ENCODE data around the gene SLX4. TPM values are rescaled to one million over a fixed set of nuclear protein-coding genes. Genes with fewer than 3 reads are reported as not detected.
A peak's percentile ranks its signal among the peaks of the same experiment; 100 is the strongest.

The SLX4 gene
- total and polyA plus RNA-seq, 9 of the 15 experiments (the other 6 are each of a cell fraction or from before 2014, with no cell fraction given): 0.29 to 7.9 (median 3.8) TPM

GRCh38 chr16:3578610-3579551, 32.5 kb downstream of the SLX4 start:
- Histone ChIP-seq H3K27ac (ENCODE audit: extremely low read depth, low read depth, low read length) (no peak overlapping the region), H3K4me3 (no peak overlapping the region), H3K36me3 (ENCODE audit: control insufficient read depth, insufficient read depth, low read length) (peaks cover 9% of the 10 kb centered on the region; the same call in 2 of the 3 replicates), H3K4me2 (ENCODE audit: insufficient read depth, low read length) (no peak overlapping the region; the same call in 1 of the 2 replicates), H3K79me2 (ENCODE audit: control insufficient read depth, insufficient read depth, low read length) (no peaks in the 10 kb centered on the region), H4K20me1 (replicated peaks; ENCODE audit: control insufficient read depth, insufficient read depth, low read length) (no peaks in the 10 kb centered on the region; the same call in none of the 2 replicates), H3K27me3 (ENCODE audit: control insufficient read depth in 2 of 2, insufficient read depth in 2 of 2, low read length in 2 of 2) (no peaks in the 10 kb centered on the region; a peak in 1 of 5 replicates), H3K9ac (ENCODE audit: insufficient read depth in 1 of 2, low read depth in 2 of 2, low read length in 2 of 2) (peak overlapping the region in 1 of 2 experiments; percentile 58; a peak in 1 of 4 replicates), H3K9me3 (replicated peaks; ENCODE audit: control insufficient read depth, insufficient read depth, low read depth, low read length) (no peaks in the 10 kb centered on the region), H2AFZ (ENCODE audit: low read depth, low read length) (0 out of 2 replicates have a peak overlapping the region, but pooled peaks have one; percentile 16), H3K4me1 (replicated peaks in 1 of 2; ENCODE audit: control insufficient read depth in 2 of 2, insufficient read depth in 2 of 2, low read length in 2 of 2) (peaks cover 0 to 37% of the 10 kb centered on the region in 2 experiments; a peak in 3 of 5 replicates), H3K9me1 (ENCODE audit: control insufficient read depth, insufficient read depth, low read length) (no peaks in the 10 kb centered on the region)
- WGBS (ENCODE audit: insufficient coverage, low coverage, missing lambda C conversion rate): 28% methylated on average over 10 of the region's 20 CpGs
- ATAC-seq (peak; percentile 72), DNase-seq (ENCODE audit: extremely low read depth in 1 of 4, low spot score in 3 of 4) (peak in 3 of 4 experiments; percentile 51 to 73 (median 73)), FAIRE-seq (no peak)
- in situ Hi-C loops (cut with MboI): no loop called here
- intact Hi-C loops (cut with micrococcal nuclease): no loop called here
- CTCF ChIA-PET (ENCODE audit: low intra/inter-chr PET ratio): no interaction called here
- POLR2A ChIA-PET: interaction anchor here (0.6 to 0.7 kb wide), 2 partner anchors 21 to 29 kb away, joined by 3 to 5 read pairs; no protein-coding TSS in a partner anchor
- no TSS peak for BruUV-seq (replicated peaks)
- no peak for TF ChIP-seq FOXJ3 (CRISPR knock-in tag; IDR thresholded peaks at IDR 0.05)
- TF ChIP-seq, protein P1, sequence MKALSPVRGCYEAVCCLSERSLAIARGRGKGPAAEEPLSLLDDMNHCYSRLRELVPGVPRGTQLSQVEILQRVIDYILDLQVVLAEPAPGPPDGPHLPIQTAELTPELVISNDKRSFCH (CRISPR knock-in tag; IDR thresholded peaks at IDR 0.05): no peak
- TF ChIP-seq, protein P1 (tag; IDR thresholded peaks at IDR 0.05): no peak
- TF ChIP-seq PCBP2 (IDR thresholded peaks at IDR 0.05; ENCODE audit: low read depth, low read length, poor library complexity, severe bottlenecking): no peak
- TF ChIP-seq VEZF1 (CRISPR knock-in tag; IDR thresholded peaks at IDR 0.05): peak; percentile 71
- TF ChIP-seq ZNF707 (CRISPR knock-in tag; conservative IDR thresholded peaks at IDR 0.05): no peak
- no peak for TF ChIP-seq CUX1 (CRISPR knock-in tag; IDR thresholded peaks at IDR 0.05)
- TF ChIP-seq NCOA1 (IDR thresholded peaks at IDR 0.05; ENCODE audit: low read depth): no peak
- no peak for TF ChIP-seq ZNF57 (CRISPR knock-in tag; IDR thresholded peaks at IDR 0.05)
